Progenitor cell of endocrine pancreas (in vitro differentiated cells): ENCODE measurements around the gene CSF2. TPM values are rescaled to one million over a fixed set of nuclear protein-coding genes. Genes with fewer than 3 reads are reported as not detected.
"Not testable (repeated sequence)": the region's sequence is repeated elsewhere in the genome, so short reads cannot be mapped to it uniquely, and the experiment has no call there.

ENCODE experiments used
- DNase-seq: peaks from one replicate; pipeline ENCODE4 v3.0.0; 2021; ENCODE audit warnings: low spot score; ENCODE audit not compliant: unreplicated experiment
- H3K27ac Mint-ChIP-seq: 2 replicates; pipeline ENCODE4 v1.8.0; 2021; ENCODE audit warnings: mild to moderate bottlenecking, moderate library complexity, mixed read lengths
- H3K27me3 Mint-ChIP-seq: 2 replicates; pipeline ENCODE4 v1.8.0; 2021; ENCODE audit warnings: mixed read lengths
- H3K36me3 Mint-ChIP-seq: 2 replicates; pipeline ENCODE4 v1.8.0; 2022; ENCODE audit warnings: mixed read lengths; ENCODE audit not compliant: insufficient read depth
- H3K4me1 Mint-ChIP-seq: 2 replicates; pipeline ENCODE4 v1.8.0; 2021; ENCODE audit warnings: low read depth, mixed read lengths
- H3K4me3 Mint-ChIP-seq: 2 replicates; pipeline ENCODE4 v1.8.0; 2021; ENCODE audit warnings: low read depth, mild to moderate bottlenecking, moderate library complexity, mixed read lengths
- H3K9me3 Mint-ChIP-seq: 2 replicates; pipeline ENCODE4 v1.8.0; 2021; ENCODE audit warnings: low read depth, mixed read lengths
- CTCF ChIP-seq: fragments of 200-600 bp; sonication (generic); IDR thresholded peaks from one replicate; pipeline ENCODE4 v1.5.0; 2021; ENCODE audit warnings: antibody characterized with exemption, mild to moderate bottlenecking; ENCODE audit not compliant: unreplicated experiment
- total RNA-seq: library from RNA; stranded (reverse); gene quantifications from 2 replicates; pipeline ENCODE4 v1.2.1, GENCODE V29; 2021

The CSF2 gene
- total RNA-seq, 1 donor from 2014 or later: not detected

- no peak for DNase-seq
- Mint-ChIP-seq H3K9me3 (no peaks in the 10 kb centered on the region), H3K4me1 (no peaks in the 10 kb centered on the region), H3K36me3 (no peaks in the 10 kb centered on the region), H3K4me3 (no peak overlapping the region), H3K27ac (no peak overlapping the region), H3K27me3 (peaks cover 4% of the 10 kb centered on the region)
- no peak for TF ChIP-seq CTCF
Observed at GRCh38 chr5:132103969-132104391, 30.4 kb downstream of the CSF2 start.

GRCh38 chr5:132104556-132104955, 31.0 kb downstream of the CSF2 start:
- Mint-ChIP-seq H3K36me3 (no peaks in the 10 kb centered on the region), H3K4me3 (no peak overlapping the region), H3K27ac (no peak overlapping the region)

GRCh38 chr5:132105688-132106087, 32.1 kb downstream of the CSF2 start:
- no peak overlapping the region for H3K4me3 Mint-ChIP-seq
- no peaks in the 10 kb centered on the region for H3K27me3 Mint-ChIP-seq
- H3K36me3 Mint-ChIP-seq: no peaks in the 10 kb centered on the region
- no peaks in the 10 kb centered on the region for H3K9me3 Mint-ChIP-seq
- no peak overlapping the region for H3K27ac Mint-ChIP-seq
- no peak for DNase-seq
- H3K4me1 Mint-ChIP-seq: no peaks in the 10 kb centered on the region
- no peak for TF ChIP-seq CTCF

More at GRCh38 chr5:132104556-132104955, 31.0 kb downstream of the CSF2 start:
- Mint-ChIP-seq H3K9me3 (no peaks in the 10 kb centered on the region), H3K27me3 (peaks cover 4% of the 10 kb centered on the region), H3K4me1 (no peaks in the 10 kb centered on the region)
- TF ChIP-seq CTCF: no peak
- no peak for DNase-seq

- not testable (repeated sequence) for H3K27me3 Mint-ChIP-seq, H3K36me3 Mint-ChIP-seq, H3K27ac Mint-ChIP-seq
Observed at GRCh38 chr5:132108495-132108894, 34.9 kb downstream of the CSF2 start.

GRCh38 chr5:132108957-132109356, 35.4 kb downstream of the CSF2 start:
- DNase-seq, H3K4me1 Mint-ChIP-seq, H3K4me3 Mint-ChIP-seq, H3K27me3 Mint-ChIP-seq, H3K9me3 Mint-ChIP-seq, H3K27ac Mint-ChIP-seq, H3K36me3 Mint-ChIP-seq: not testable (repeated sequence)

More at GRCh38 chr5:132108495-132108894, 34.9 kb downstream of the CSF2 start:
- not testable (repeated sequence) for DNase-seq, H3K4me3 Mint-ChIP-seq, H3K9me3 Mint-ChIP-seq, H3K4me1 Mint-ChIP-seq

- Mint-ChIP-seq H3K27me3 (no peaks in the 10 kb centered on the region), H3K4me1 (no peaks in the 10 kb centered on the region), H3K27ac (no peak overlapping the region), H3K36me3 (no peaks in the 10 kb centered on the region), H3K4me3 (no peak overlapping the region), H3K9me3 (no peaks in the 10 kb centered on the region)
- DNase-seq: no peak
- TF ChIP-seq CTCF: no peak
Observed at GRCh38 chr5:132109494-132110053, 36.0 kb downstream of the CSF2 start.
